AG04449 (cell line): Measurements from ENCODE around the gene NEMP1.

Experiments
- CTCF ChIA-PET: fragments of 350-600 bp; formaldehyde crosslinking; extraction: SDS; loops from one replicate; lab custom pipeline; 2021; ENCODE audit warnings: antibody characterized with exemption; lab: Yijun Ruan, JAX
- POLR2A ChIA-PET: fragments of 400-600, 350-600 bp; formaldehyde crosslinking; extraction: SDS; loops from one replicate; lab custom pipeline; 2020; ENCODE audit warnings: antibody characterized with exemption, inconsistent platforms; lab: Yijun Ruan, JAX
- DNase-seq: peaks from one replicate; pipeline ENCODE4 v3.0.0-alpha.2; 2010; ENCODE audit warnings: low read depth, low spot score
- H3K4me3 ChIP-seq: 2 replicates; pipeline ENCODE4 v1.5.1; 2011; ENCODE audit warnings: low read depth, mild to moderate bottlenecking, control low read depth, low read length
- CTCF ChIP-seq: IDR thresholded peaks from one replicate; pipeline ENCODE4 v1.5.1; 2011; ENCODE audit warnings: mild to moderate bottlenecking, moderate library complexity, low read length, control low read depth, inconsistent platforms; ENCODE audit not compliant: insufficient read depth; ENCODE audit errors: missing control alignments

NEMP1 gene

DNA sequence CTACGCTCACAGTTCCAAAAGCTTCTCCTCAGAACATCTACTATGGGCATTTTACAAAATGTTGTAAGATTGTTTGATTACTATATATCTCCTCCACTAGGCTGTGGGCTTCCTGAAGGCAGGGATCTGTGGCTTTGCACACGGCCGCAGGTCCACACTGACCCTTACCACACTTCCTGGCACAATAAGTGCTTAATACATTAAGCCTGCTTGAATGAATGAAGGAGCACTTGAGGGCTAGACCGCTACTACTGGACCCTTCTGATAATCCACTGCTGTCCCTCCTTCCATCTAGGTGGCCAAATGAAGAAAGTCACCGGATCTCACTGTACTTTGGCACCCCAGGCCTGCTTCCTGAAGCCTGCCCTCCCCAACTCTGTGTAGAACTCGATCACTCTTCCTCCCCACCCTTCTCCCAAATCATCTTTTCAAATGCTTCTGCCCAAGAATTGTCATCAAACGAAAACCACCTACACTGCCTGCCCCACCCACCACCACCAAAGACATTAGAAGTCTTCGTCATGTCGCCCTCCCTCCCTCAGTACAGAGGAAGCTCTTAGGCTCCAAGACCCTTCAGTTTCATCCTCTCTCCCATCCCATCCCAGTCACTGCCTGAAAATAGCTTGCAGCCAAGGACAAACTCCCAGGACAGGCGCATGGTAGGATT is 71.6 kb downstream of the NEMP1 start:
- no peak for DNase-seq
- CTCF ChIA-PET, result interaction anchor here (0.7 to 19.3 kb wide), 16 partner anchors 12 to 248 kb away, joined by 3 to 500 read pairs (median 8); partner anchors contain the start of genes HSD17B6, MYO1A, PRIM1 and STAT6
- H3K4me3 ChIP-seq, result peak overlapping the region; percentile 52
- POLR2A ChIA-PET, result no interaction called here
- TF ChIP-seq CTCF, result no peak

- peak; percentile 64 for TF ChIP-seq CTCF
- DNase-seq, result no peak
- H3K4me3 ChIP-seq, result peak within 1 kb of the TSS; percentile 78
- CTCF ChIA-PET, result interaction anchor here (0.9 to 19.3 kb wide), 24 partner anchors 10 to 371 kb away, joined by 3 to 500 read pairs (median 6); partner anchors contain the start of genes HSD17B6, MYO1A, PRIM1 and STAT6
- POLR2A ChIA-PET, result interaction anchor here (1.1 kb wide), 1 partner anchor 106 kb away, joined by 3 read pairs; no protein-coding TSS in a partner anchor
Observed at GRCh38 chr12:57005980-57006808, 72.4 kb downstream of the NEMP1 start, which contains the start of gene ZBTB39. ZBTB39 (minus strand) TSS chr12:57006546; CDS start chr12:57004917, 1,629 bp downstream.
